ENCODE data around the gene KCNT2.

GRCh38 chr1:196544617-196545016 lies 63.6 kb downstream of the KCNT2 start:
- TF ChIP-seq CTCF (IDR thresholded peaks at IDR 0.05) (no peak), EZH2phosphoT487 (IDR thresholded peaks at IDR 0.05) (no peak)

All from neural progenitor cell (in vitro differentiated cells).